ENCODE results near the gene ESYT1. TPM values are rescaled to one million over a fixed set of nuclear protein-coding genes. Genes with fewer than 3 reads are reported as not detected.
A peak's percentile ranks its signal among the peaks of the same experiment; 100 is the strongest.

Gene ESYT1
- total RNA-seq, 4 donors from 2014 or later = 36.3 to 62.7 (median 53.2) TPM

- Histone ChIP-seq H3K27me3 (no peaks in the 10 kb centered on the region), H3K4me1 (peaks cover 4 to 27% (median 17%) of the 10 kb centered on the region in 4 donors), H3K36me3 (peaks cover 0 to 49% (median 0%) of the 10 kb centered on the region in 3 donors), H3K9me3 (no peaks in the 10 kb centered on the region), H3K27ac (peak overlapping the region in 2 of 4 donors; percentile 18 to 96), H3K4me3 (no peak overlapping the region)
- DNase-seq = no peak
- no peak for TF ChIP-seq POLR2A (IDR thresholded peaks at IDR 0.05)
- TF ChIP-seq CTCF (IDR thresholded peaks at IDR 0.05) = no peak
These were observed 2.8 kb downstream of the ESYT1 start for GRCh38 chr12:56130876-56131275.

GRCh38 chr12:56134897-56135296 lies 6.8 kb downstream of the ESYT1 start:
- no peak for TF ChIP-seq POLR2A (IDR thresholded peaks at IDR 0.05)
- TF ChIP-seq CTCF (IDR thresholded peaks at IDR 0.05) = no peak
- no peaks in the 10 kb centered on the region for H3K9me3 ChIP-seq
- no peak for DNase-seq
- no peak overlapping the region for H3K4me3 ChIP-seq
- peaks cover 0 to 7% (median 5%) of the 10 kb centered on the region in 4 donors for H3K4me1 ChIP-seq
- H3K36me3 ChIP-seq = peaks cover 0 to 89% (median 0%) of the 10 kb centered on the region in 3 donors
- H3K27ac ChIP-seq = no peak overlapping the region
- no peaks in the 10 kb centered on the region for H3K27me3 ChIP-seq

- Histone ChIP-seq H3K36me3 (peaks cover 0 to 93% (median 0%) of the 10 kb centered on the region in 3 donors), H3K9me3 (no peaks in the 10 kb centered on the region), H3K4me1 (no peaks in the 10 kb centered on the region), H3K27me3 (no peaks in the 10 kb centered on the region), H3K27ac (no peak overlapping the region), H3K4me3 (no peak overlapping the region)
- TF ChIP-seq POLR2A (IDR thresholded peaks at IDR 0.05) = no peak
- no peak for TF ChIP-seq CTCF (IDR thresholded peaks at IDR 0.05)
- no peak for DNase-seq
These were observed 9.9 kb downstream of the ESYT1 start for GRCh38 chr12:56137853-56138571.

- Histone ChIP-seq H3K36me3 (peaks cover 0 to 74% (median 0%) of the 10 kb centered on the region in 3 donors), H3K4me3 (no peak overlapping the region), H3K4me1 (peaks cover 0 to 11% (median 0%) of the 10 kb centered on the region in 4 donors), H3K27ac (no peak overlapping the region), H3K27me3 (no peaks in the 10 kb centered on the region), H3K9me3 (no peaks in the 10 kb centered on the region)
- TF ChIP-seq POLR2A (IDR thresholded peaks at IDR 0.05) (no peak), CTCF (IDR thresholded peaks at IDR 0.05) (no peak)
- DNase-seq = no peak
These were observed 14.1 kb downstream of the ESYT1 start for GRCh38 chr12:56141946-56142784.

GRCh38 chr12:56143217-56143616 lies 15.2 kb downstream of the ESYT1 start:
- DNase-seq = no peak
- Histone ChIP-seq H3K36me3 (peaks cover 0 to 64% (median 0%) of the 10 kb centered on the region in 3 donors), H3K27ac (peak overlapping the region in 3 of 4 donors; percentile 18 to 53 (median 32)), H3K27me3 (no peaks in the 10 kb centered on the region), H3K9me3 (no peaks in the 10 kb centered on the region), H3K4me3 (no peak overlapping the region), H3K4me1 (peaks cover 0 to 13% (median 0%) of the 10 kb centered on the region in 4 donors)
- TF ChIP-seq POLR2A (IDR thresholded peaks at IDR 0.05) = no peak
- TF ChIP-seq CTCF (IDR thresholded peaks at IDR 0.05) = no peak

All from Peyer's patch (tissue), 4 donors.